Measurements from ENCODE around the gene DBI. TPM values are rescaled to one million over a fixed set of nuclear protein-coding genes. Genes with fewer than 3 reads are reported as not detected.

DBI gene
- polyA plus RNA-seq, 3 donors = 126 to 436 (median 398) TPM

- intact Hi-C loops (cut with micrococcal nuclease) = no loop called here
- Histone ChIP-seq H3K27ac (ENCODE audit: low read depth in 1 of 2, low read length in 2 of 2) (no peak overlapping the region), H3K9ac (ENCODE audit: insufficient read depth, low read length, poor library complexity, severe bottlenecking) (no peak overlapping the region), H3K4me2 (replicated peaks; ENCODE audit: extremely low read depth, low read length, poor library complexity, severe bottlenecking) (peak overlapping the region; percentile 21), H4K20me1 (ENCODE audit: insufficient read depth, low read length) (no peaks in the 10 kb centered on the region), H3K27me3 (ENCODE audit: control insufficient read depth in 2 of 2, insufficient read depth in 2 of 2, low read length in 2 of 2) (no peaks in the 10 kb centered on the region), H3K79me2 (ENCODE audit: insufficient read depth, low read length) (no peaks in the 10 kb centered on the region), H3K9me3 (replicated peaks in 1 of 2; ENCODE audit: control insufficient read depth in 1 of 2, insufficient read depth in 1 of 2, low read length in 2 of 2) (no peaks in the 10 kb centered on the region), H3K36me3 (replicated peaks in 1 of 2; ENCODE audit: control insufficient read depth in 1 of 2, insufficient read depth in 2 of 2, low read length in 2 of 2) (no peaks in the 10 kb centered on the region), H2AFZ (ENCODE audit: insufficient read depth, low read depth, low read length, poor library complexity, severe bottlenecking) (peak overlapping the region; percentile 23), H3K4me3 (replicated peaks in 1 of 3; ENCODE audit: low read depth in 2 of 3, low read length in 3 of 3) (no peak overlapping the region), H3K4me1 (ENCODE audit: control insufficient read depth in 1 of 2, insufficient read depth in 2 of 2, low read length in 2 of 2) (peaks cover 15 to 20% of the 10 kb centered on the region in 2 donors)
- peak overlapping the region in 4 of 7 donors; percentile 48 to 79 (median 70) for H3K27ac Mint-ChIP-seq
- DNase-seq = peak; percentile 14 to 28 (median 16)
- H3K4me1 Mint-ChIP-seq = peaks cover 14% of the 10 kb centered on the region
- H3K4me3 Mint-ChIP-seq = peak overlapping the region in 1 of 2 donors; percentile 73
- no peaks in the 10 kb centered on the region for H3K27me3 Mint-ChIP-seq (ENCODE audit: low read depth in 3 of 3)
- H3K36me3 Mint-ChIP-seq = peaks cover 5 to 14% of the 10 kb centered on the region in 2 donors
- 25% methylated on average over 4 of the region's 6 CpGs for WGBS (ENCODE audit: insufficient coverage)
- H3K9me3 Mint-ChIP-seq = no peaks in the 10 kb centered on the region
- no peak for TF ChIP-seq CTCF (IDR thresholded peaks at IDR 0.05)
Measured at GRCh38 chr2:119338826-119339561, 27.8 kb upstream of the DBI start.

- DNase-seq = no peak
- Mint-ChIP-seq H3K9me3 (no peaks in the 10 kb centered on the region), H3K36me3 (peaks cover 3 to 12% of the 10 kb centered on the region in 2 donors), H3K4me3 (no peak overlapping the region), H3K27me3 (ENCODE audit: low read depth in 3 of 3) (no peaks in the 10 kb centered on the region), H3K4me1 (peaks cover 14% of the 10 kb centered on the region), H3K27ac (peak overlapping the region in 1 of 7 donors; percentile 48)
- no peak overlapping the region for H3K4me2 ChIP-seq (replicated peaks; ENCODE audit: extremely low read depth, low read length, poor library complexity, severe bottlenecking)
- no peaks in the 10 kb centered on the region for H4K20me1 ChIP-seq (ENCODE audit: insufficient read depth, low read length)
- H3K27me3 ChIP-seq (ENCODE audit: control insufficient read depth in 2 of 2, insufficient read depth in 2 of 2, low read length in 2 of 2) = no peaks in the 10 kb centered on the region
- H3K9ac ChIP-seq (ENCODE audit: insufficient read depth, low read length, poor library complexity, severe bottlenecking) = no peak overlapping the region
- intact Hi-C loops (cut with micrococcal nuclease) = no loop called here
- H3K27ac ChIP-seq (ENCODE audit: low read depth in 1 of 2, low read length in 2 of 2) = no peak overlapping the region
- TF ChIP-seq CTCF (IDR thresholded peaks at IDR 0.05) = no peak
- H3K36me3 ChIP-seq (replicated peaks in 1 of 2; ENCODE audit: control insufficient read depth in 1 of 2, insufficient read depth in 2 of 2, low read length in 2 of 2) = no peaks in the 10 kb centered on the region
- H3K9me3 ChIP-seq (replicated peaks in 1 of 2; ENCODE audit: control insufficient read depth in 1 of 2, insufficient read depth in 1 of 2, low read length in 2 of 2) = no peaks in the 10 kb centered on the region
- 100% methylated on average over 4 of the region's 7 CpGs for WGBS (ENCODE audit: insufficient coverage)
- peak overlapping the region; percentile 23 for H2AFZ ChIP-seq (ENCODE audit: insufficient read depth, low read depth, low read length, poor library complexity, severe bottlenecking)
- peaks cover 15 to 20% of the 10 kb centered on the region in 2 donors for H3K4me1 ChIP-seq (ENCODE audit: control insufficient read depth in 1 of 2, insufficient read depth in 2 of 2, low read length in 2 of 2)
- no peak overlapping the region for H3K4me3 ChIP-seq (replicated peaks in 1 of 3; ENCODE audit: low read depth in 2 of 3, low read length in 3 of 3)
- no peaks in the 10 kb centered on the region for H3K79me2 ChIP-seq (ENCODE audit: insufficient read depth, low read length)
Measured at GRCh38 chr2:119339562-119339923, 27.2 kb upstream of the DBI start.
